ENCODE results near the gene OTOS.

The OTOS gene

GRCh38 chr2:240149943-240150784 is 9.7 kb upstream of the OTOS start:
- peak in 1 of 2 experiments; percentile 57 for DNase-seq

- no peak for DNase-seq
Measured at GRCh38 chr2:240147911-240148587, 7.6 kb upstream of the OTOS start.

DNA sequence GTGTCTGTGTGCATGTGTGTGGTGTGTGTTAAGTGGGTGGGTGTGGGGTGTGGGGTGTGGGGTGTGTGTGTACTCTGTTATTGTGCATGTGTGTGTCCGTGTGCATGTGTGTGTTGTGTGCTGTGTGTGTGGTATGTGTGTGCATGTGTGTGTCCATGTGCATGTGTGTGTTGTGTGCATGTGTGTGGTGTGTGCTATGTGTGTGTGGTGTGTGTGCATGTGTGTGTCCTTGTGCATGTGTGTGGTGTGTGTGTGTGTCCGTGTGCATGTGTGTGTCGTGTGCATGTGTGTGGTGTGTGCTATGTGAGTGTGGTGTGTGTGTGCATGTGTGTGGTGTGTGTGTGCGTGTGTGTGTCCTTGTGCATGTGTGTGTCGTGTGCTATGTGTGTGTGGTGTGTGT is 6.9 kb upstream of the OTOS start:
- no peak for DNase-seq

DNA sequence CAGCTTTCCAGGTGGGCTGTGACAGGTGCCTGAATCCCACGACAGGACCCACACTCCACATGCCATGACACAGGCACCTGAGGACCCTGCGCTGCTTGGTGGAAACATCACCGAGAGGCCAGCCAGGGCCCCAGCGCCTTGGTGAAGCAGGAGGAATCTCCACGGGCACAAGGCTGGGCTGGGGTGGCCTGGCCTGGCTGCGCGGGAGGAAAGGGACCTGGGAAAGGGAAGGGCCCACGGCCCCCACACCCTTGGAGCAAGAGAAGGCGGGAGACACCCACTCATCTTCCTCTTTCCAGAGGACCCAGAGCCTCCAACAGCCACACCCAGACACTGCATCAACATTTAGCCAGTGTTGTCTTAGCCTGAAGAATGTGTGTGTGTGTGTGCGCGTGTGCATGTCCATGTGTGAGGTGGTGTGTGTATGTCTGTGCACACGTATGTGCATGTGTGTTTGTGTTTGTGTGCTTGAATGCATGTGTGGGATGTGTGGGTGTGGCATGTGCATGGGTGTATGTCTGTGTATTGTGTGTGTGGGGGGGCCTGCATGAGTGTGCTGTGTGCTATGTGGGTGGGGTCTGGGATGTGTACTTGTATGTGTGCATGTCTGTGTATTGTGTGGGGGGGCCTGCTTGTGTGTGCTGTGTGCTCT is 6.3 kb upstream of the OTOS start:
- no peak for DNase-seq

DNA sequence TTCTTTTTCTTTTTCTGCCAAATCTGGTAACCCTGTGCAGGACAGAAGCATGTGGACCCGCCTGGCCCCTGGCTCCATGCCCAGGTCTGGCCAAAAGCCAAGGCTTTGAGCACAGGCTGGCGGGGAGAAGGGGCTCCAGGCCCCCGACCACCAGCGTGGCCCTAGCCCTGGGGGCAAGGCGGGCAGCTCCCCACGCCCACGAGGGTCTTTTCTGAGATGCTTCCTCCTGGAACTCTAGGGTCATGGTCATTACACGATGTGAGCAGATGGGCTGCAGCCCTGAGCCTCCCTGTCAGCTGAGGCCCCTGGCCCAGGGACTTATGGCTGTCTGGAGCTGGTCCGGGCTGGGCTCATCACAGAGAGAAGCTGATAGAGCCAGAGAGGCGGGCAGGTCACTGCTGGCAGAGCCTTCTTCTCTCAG is 5.7 kb upstream of the OTOS start:
- DNase-seq, result peak in 1 of 2 experiments; percentile 48

GRCh38 chr2:240145461-240145860 is 5.0 kb upstream of the OTOS start:
- no peak for DNase-seq

- DNase-seq, result no peak
Measured at GRCh38 chr2:240144649-240145261, 4.3 kb upstream of the OTOS start.

DNA sequence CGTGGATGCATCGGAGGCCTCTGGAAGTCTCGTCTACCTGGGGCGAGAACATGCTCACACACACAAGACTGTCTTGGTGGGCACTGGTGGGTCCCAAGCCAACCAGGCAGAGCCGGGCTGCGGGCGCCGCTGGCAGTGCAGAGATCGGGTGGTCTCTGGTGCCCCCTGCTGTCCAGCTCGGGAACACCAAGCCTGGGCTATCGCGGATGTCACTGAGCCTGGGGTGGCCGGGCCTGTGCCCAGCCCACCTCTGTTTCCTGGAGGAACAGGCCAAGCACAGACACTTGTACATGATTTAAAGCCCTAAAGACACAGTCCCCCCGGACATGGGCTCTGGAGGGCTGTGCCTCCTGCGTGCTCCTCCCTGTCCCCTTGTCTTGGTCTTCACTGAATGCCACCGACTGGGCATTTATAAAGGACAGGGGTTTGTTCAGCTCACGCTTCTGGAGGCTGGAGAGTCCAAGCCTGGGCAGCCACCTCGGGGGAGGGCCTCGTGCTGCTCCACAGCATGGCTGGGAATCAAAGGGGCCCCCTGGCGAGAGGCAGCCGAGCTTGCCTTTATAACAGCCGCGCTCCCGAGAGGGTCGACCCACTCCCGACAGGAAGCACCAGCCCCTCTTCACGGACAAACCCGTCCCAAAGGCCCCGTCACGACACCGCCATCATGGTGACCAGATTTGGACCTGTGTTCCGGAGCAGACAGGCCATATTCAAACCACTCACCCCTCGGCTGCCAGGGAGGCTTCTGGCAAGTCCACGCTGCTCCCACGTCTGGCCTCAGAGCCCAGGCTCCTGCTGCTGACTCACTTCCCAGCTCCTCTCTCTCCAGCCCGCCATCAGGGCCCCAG is 3.6 kb upstream of the OTOS start:
- DNase-seq, result peak in 1 of 2 experiments; percentile 56

DNA sequence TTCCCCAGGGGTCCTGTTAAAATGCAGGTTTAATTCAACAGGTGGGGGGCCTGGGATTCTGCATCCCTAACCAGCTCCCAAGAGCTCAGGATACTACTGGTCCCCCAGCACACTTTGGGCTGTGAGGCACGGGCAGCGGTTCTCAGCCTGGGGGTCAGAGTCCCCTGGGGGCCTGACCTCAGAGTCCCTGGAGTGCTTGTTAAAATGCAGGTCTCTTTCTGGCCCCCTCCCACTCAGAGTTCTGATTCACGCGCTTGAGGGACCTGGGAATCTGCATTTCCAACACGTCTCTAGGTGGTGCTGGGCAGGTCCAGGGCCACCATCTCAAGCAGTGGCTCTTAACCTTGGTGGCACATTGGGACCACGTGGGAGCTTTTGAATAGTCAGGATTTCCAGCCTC is 2.8 kb upstream of the OTOS start:
- DNase-seq, result no peak

GRCh38 chr2:240142859-240143258 is 2.4 kb upstream of the OTOS start:
- DNase-seq, result no peak

- DNase-seq, result no peak
Measured at GRCh38 chr2:240142256-240142775, 1.9 kb upstream of the OTOS start.

- no peak for DNase-seq
Measured at GRCh38 chr2:240141736-240142135, 1.3 kb upstream of the OTOS start.

- no peak for DNase-seq
Measured at GRCh38 chr2:240140920-240141319, 462 bp upstream of the OTOS start.

DNA sequence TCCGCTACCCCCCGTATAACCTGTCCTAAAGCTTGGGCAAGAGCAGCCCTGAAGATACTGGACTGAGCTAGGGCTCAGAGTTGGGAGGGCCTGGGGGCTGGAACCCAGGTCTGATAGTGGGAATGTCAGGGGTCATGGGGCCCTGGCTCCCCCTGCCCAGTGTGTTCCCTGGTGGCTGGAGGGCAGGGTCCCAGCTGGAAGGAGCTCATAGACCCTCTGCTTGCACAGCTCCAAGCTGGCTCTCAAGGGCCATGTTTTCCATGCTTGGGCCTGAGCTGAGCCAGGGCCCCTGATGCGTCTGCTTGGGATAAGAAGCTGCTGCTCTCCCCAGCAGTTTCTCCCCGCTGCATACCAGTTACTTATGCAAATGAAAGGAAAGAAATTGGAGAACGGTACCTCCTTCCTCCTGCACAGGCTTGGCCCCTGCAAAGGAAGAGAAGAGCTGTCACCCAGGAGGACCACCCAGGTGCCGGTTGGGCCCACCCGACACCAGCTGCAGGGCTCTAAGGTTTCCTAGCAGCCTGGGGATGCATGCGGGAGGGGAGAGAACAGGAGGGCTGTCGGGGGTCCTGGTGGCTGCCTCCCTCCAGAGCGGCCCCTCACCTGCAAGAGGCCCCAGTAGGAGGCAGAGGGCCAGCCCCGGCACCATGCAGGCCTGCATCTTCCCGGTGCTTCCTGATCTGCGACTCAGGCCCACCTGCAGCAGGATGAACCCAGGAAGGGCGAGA is 628 bp downstream of the OTOS start:
- no peak for DNase-seq

DNA sequence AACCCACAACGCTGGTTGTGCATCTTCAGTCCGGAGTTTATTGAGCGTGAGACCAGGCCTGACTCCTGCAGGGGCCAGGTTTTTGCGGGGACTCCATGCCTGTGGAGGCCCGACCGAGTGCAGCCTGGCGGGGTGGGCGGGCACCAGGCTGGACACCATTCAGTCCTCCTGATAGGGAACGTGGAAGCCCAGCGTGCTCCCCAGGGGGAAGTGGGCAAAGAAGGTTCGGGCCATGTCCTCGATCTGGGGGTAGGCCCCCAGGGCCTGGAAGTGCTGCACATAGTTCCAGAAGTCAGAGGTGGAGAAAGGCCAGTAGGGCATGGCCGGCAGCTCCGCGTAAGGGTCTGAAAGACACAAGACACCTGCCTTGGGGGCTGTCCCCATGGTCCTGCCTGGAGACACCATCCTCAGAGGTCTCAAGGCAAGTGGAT is 1.4 kb downstream of the OTOS start:
- no peak for DNase-seq

DNA sequence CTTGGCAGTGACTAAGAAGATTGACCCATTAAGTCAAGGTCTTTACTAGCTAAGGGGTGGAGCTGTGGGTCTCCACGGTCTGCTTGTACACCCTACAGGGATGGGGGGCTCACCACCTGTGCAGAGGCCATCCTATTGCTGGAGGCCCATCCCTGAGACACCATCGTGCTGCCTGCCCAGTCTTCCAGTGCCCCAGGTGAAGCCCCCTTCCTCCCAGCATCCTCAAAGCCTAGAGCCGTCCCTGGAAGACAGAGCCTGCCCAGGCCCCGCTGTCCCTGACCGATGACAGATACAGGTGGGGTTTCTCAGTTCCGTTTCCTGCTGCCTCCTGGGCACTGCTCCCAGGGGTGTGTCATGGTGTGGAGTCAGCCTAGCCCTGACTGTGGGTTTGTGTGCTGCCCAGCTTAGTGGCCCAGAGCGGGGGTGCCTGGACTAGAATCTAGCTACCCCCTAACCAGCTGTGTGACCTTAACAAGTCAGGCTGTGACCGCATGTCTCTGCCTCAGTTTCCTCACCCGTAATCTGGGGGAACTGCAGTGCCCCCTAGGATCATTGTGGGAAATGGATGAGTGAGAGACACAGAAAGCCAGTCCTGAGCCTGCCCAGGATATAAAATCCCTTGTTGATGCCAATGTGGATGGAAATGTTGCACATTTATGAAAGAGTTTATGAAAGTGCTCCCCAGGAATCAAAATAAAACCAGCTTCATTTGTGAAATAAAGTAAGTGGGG is 2.0 kb downstream of the OTOS start:
- no peak for DNase-seq

- DNase-seq, result no peak
Measured at GRCh38 chr2:240137596-240138253, 2.7 kb downstream of the OTOS start.

- no peak for DNase-seq
Measured at GRCh38 chr2:240136671-240137292, 3.7 kb downstream of the OTOS start.

GRCh38 chr2:240136013-240136670 is 4.3 kb downstream of the OTOS start, which contains the start of gene COPS9:
COPS9 (minus strand) TSS chr2:240136305; CDS start chr2:240136284, 21 bp downstream.
- peak; percentile 39 to 76 for DNase-seq

Measured in NCI-H524 (cell line).